Measurements from ENCODE around the gene GNL1. TPM values are rescaled to one million over a fixed set of nuclear protein-coding genes. Genes with fewer than 3 reads are reported as not detected.
A peak's percentile ranks its signal among the peaks of the same experiment; 100 is the strongest.

The GNL1 gene
- total RNA-seq, 4 donors from 2014 or later = 7.2 to 150 (median 79.5) TPM

- peak; percentile 65 to 70 for DNase-seq
- no peaks in the 10 kb centered on the region for H3K9me3 ChIP-seq
- intact Hi-C loops (cut with DNase I; ENCODE audit: low total_unique reads) = no loop called here
- H3K4me1 ChIP-seq = peaks cover 4 to 5% of the 10 kb centered on the region in 2 donors
- no peaks in the 10 kb centered on the region for H3K27me3 ChIP-seq
- no peaks in the 10 kb centered on the region for H3K36me3 ChIP-seq
- TF ChIP-seq CTCF (IDR thresholded peaks at IDR 0.05) (peak in 1 of 4 experiments; percentile 11), POLR2A (IDR thresholded peaks at IDR 0.05) (no peak)
- peak overlapping the region; percentile 71 to 73 for H3K4me3 ChIP-seq
- H3K27ac ChIP-seq = peak overlapping the region; percentile 97 to 98
Observed at GRCh38 chr6:30554962-30555815, 1.1 kb downstream of the GNL1 start.

- Histone ChIP-seq H3K27me3 (no peaks in the 10 kb centered on the region), H3K36me3 (no peaks in the 10 kb centered on the region), H3K4me3 (no peak overlapping the region), H3K27ac (peak overlapping the region in 1 of 2 donors; percentile 98), H3K9me3 (no peaks in the 10 kb centered on the region), H3K4me1 (peaks cover 4 to 5% of the 10 kb centered on the region in 2 donors)
- no peak for DNase-seq
- TF ChIP-seq CTCF (IDR thresholded peaks at IDR 0.05) (no peak), POLR2A (IDR thresholded peaks at IDR 0.05) (no peak)
- intact Hi-C loops (cut with DNase I; ENCODE audit: low total_unique reads) = no loop called here
Observed at GRCh38 chr6:30554404-30554803, 1.9 kb downstream of the GNL1 start.

GRCh38 chr6:30548375-30548774 lies 7.9 kb downstream of the GNL1 start:
- Histone ChIP-seq H3K27ac (no peak overlapping the region), H3K27me3 (no peaks in the 10 kb centered on the region), H3K4me3 (no peak overlapping the region), H3K36me3 (no peaks in the 10 kb centered on the region), H3K9me3 (no peaks in the 10 kb centered on the region), H3K4me1 (no peaks in the 10 kb centered on the region)
- intact Hi-C loops (cut with DNase I; ENCODE audit: low total_unique reads) = no loop called here
- DNase-seq = no peak
- TF ChIP-seq CTCF (IDR thresholded peaks at IDR 0.05) (no peak), POLR2A (IDR thresholded peaks at IDR 0.05) (no peak)

GRCh38 chr6:30547454-30547853 lies 8.8 kb downstream of the GNL1 start:
- H3K4me3 ChIP-seq = no peak overlapping the region
- H3K4me1 ChIP-seq = no peaks in the 10 kb centered on the region
- DNase-seq = no peak
- no peak overlapping the region for H3K27ac ChIP-seq
- H3K9me3 ChIP-seq = no peaks in the 10 kb centered on the region
- no peaks in the 10 kb centered on the region for H3K27me3 ChIP-seq
- no peak for TF ChIP-seq CTCF (IDR thresholded peaks at IDR 0.05)
- no peak for TF ChIP-seq POLR2A (IDR thresholded peaks at IDR 0.05)
- no peaks in the 10 kb centered on the region for H3K36me3 ChIP-seq
- intact Hi-C loops (cut with DNase I; ENCODE audit: low total_unique reads) = no loop called here

GRCh38 chr6:30544666-30545272 lies 11.5 kb downstream of the GNL1 start:
- no peaks in the 10 kb centered on the region for H3K4me1 ChIP-seq
- no peaks in the 10 kb centered on the region for H3K27me3 ChIP-seq
- intact Hi-C loops (cut with DNase I; ENCODE audit: low total_unique reads) = loop anchor here (5.0 kb wide), 1 partner anchor 62 kb away; no protein-coding TSS in a partner anchor
- H3K4me3 ChIP-seq = no peak overlapping the region
- H3K27ac ChIP-seq = peak overlapping the region in 1 of 2 donors; percentile 76
- no peak for TF ChIP-seq POLR2A (IDR thresholded peaks at IDR 0.05)
- TF ChIP-seq CTCF (IDR thresholded peaks at IDR 0.05) = peak; percentile 66 to 90 (median 80)
- no peaks in the 10 kb centered on the region for H3K9me3 ChIP-seq
- H3K36me3 ChIP-seq = no peaks in the 10 kb centered on the region
- no peak for DNase-seq

Data from uterus (tissue), 4 donors.